Heart right ventricle (tissue), 16 donors: ENCODE results near the gene OBI1. TPM values are rescaled to one million over a fixed set of nuclear protein-coding genes. Genes with fewer than 3 reads are reported as not detected.
A peak's percentile ranks its signal among the peaks of the same experiment; 100 is the strongest.

Experiments used
- ATAC-seq, 8 donors: fragments of 200-7000 bp; cut with Tn5 transposase; one replicate each; pipeline ENCODE4 v1.9.1; 2020; ENCODE audit warnings: mild to moderate bottlenecking in 8 of 8, moderate library complexity in 8 of 8, moderate number of reproducible peaks in 1 of 8
- DNase-seq, 2 donors: peaks; one replicate each; pipeline ENCODE4 v3.0.0-alpha.2; 2020
- H3K27ac ChIP-seq, 10 donors: fragments of 200-600 bp; sonication (generic) in 2 of 10; one replicate each; pipeline versions ENCODE4 v1.5.0 to v1.8.0; 2020 to 2022; ENCODE audit warnings: mild to moderate bottlenecking in 3 of 10
- H3K27me3 ChIP-seq, 7 donors: fragments of 200-600 bp; one replicate each; pipeline ENCODE4 v1.8.0; 2021 to 2022; ENCODE audit warnings: mild to moderate bottlenecking in 2 of 7
- H3K36me3 ChIP-seq, 9 donors: fragments of 200-600 bp; sonication (generic) in 1 of 9; one replicate each; pipeline versions ENCODE4 v1.5.0 to v1.8.0; 2020 to 2022; ENCODE audit warnings: mild to moderate bottlenecking in 2 of 9
- H3K4me1 ChIP-seq, 9 donors: fragments of 200-600 bp; sonication (generic) in 1 of 9; one replicate each; pipeline versions ENCODE4 v1.5.0 to v1.8.0; 2020 to 2022; ENCODE audit warnings: mild to moderate bottlenecking in 4 of 9
- H3K4me3 ChIP-seq, 10 donors: fragments of 200-600 bp; sonication (generic) in 2 of 10; one replicate each; pipeline versions ENCODE4 v1.5.0 to v1.8.0; 2020 to 2022; ENCODE audit warnings: mild to moderate bottlenecking in 7 of 10, moderate library complexity in 2 of 10
- H3K9me3 ChIP-seq, 11 donors: fragments of 200-600 bp in 10 of 11; sonication (generic) in 2 of 11; one replicate each; pipeline versions ENCODE4 v1.5.0 to v1.8.0; 2013 to 2022; ENCODE audit warnings: mild to moderate bottlenecking in 2 of 11, control low read depth in 1 of 11, moderate library complexity in 1 of 11
- CTCF ChIP-seq, 9 donors: fragments of 200-600 bp; sonication (generic) in 2 of 9; IDR thresholded peaks; one replicate each; pipeline versions ENCODE4 v1.5.0 to v1.8.0; 2021 to 2022; ENCODE audit warnings: antibody characterized with exemption in 9 of 9, mild to moderate bottlenecking in 5 of 9, moderate library complexity in 1 of 9
- WGBS, 2 donors: extraction: QIAGEN DNeasy Blood & Tissue Kit; methylation state at CpG; one replicate each; pipeline ENCODE4 v1.1.7; 2013; ENCODE audit warnings: inconsistent platforms in 1 of 2; 5-methylcytosine and 5-hydroxymethylcytosine counted together
- intact Hi-C, 10 donors: fragments of 100-400 bp; cut with DNase I; formaldehyde crosslinking; loops; one replicate each; pipeline versions ENCODE4 v1.11.1 to v1.14.2; 2022
- polyA plus RNA-seq, 2 donors: library from polyadenylated mRNA; stranded (reverse); fragments of 200-250 nt; gene quantifications; one replicate each; pipeline ENCODE4 v1.2.3, GENCODE V29; 2013
- total RNA-seq, 10 donors: library from RNA; stranded (reverse); fragmentation: NEBNext Ultra II Directional in 3 of 10; extraction: Animal tissue kit (Norgen Biotek cat#: 25700) in 3 of 10; gene quantifications; one replicate each; pipeline versions ENCODE4 v1.2.1 to v1.2.4, GENCODE V29; 2021 to 2023
- donor health status: Arrhythmogenic right ventricular cardiomyopathy.
- donor health status: ischemic (EF 13 %, LVEDD 7.1; RV severe dilation, severe dysfunction).
- donor health status: healthy with polysubstance abuse.
- donor health status: DM: no; HTN: yes; CAD: no.
- donor health status: DM: no; HTN: no; CAD: no.
- donor health status: ischemic (EF 25% LVEDD 6.9; RV normal size, moderate dysfunction).
- donor health status: ischemic (EF 25% LVEDD 5.7; RV mildly dilated, moderate dysfunction).
- donor health status: healthy.
- donor health status: DM: yes; HTN: yes; CAD: no.
- donor health status: Ischemic cardiomyopathy.
- donor health status: ischemic (EF 35%, LVEDD 5.7; RV mildly dilated, moderate dysfunction).
- donor health status: nonischemic (EF 11% LVEDD 7.7; RV severe dilation, severe dysfunction).
- donor health status: DM: yes; HTN: yes; CAD: no.
- donor health status: PGD.
- donor health status: ischemic (EF 29% LVEDD 5.4; RV normal size, mild dysfunction).
- donor health status: nonischemic (EF 23%, LVEDD 6.1; RV moderate dilation, normal function).

The OBI1 gene
- total and polyA plus RNA-seq, 12 donors: 2.8 to 12.3 (median 9.3) TPM

DNA sequence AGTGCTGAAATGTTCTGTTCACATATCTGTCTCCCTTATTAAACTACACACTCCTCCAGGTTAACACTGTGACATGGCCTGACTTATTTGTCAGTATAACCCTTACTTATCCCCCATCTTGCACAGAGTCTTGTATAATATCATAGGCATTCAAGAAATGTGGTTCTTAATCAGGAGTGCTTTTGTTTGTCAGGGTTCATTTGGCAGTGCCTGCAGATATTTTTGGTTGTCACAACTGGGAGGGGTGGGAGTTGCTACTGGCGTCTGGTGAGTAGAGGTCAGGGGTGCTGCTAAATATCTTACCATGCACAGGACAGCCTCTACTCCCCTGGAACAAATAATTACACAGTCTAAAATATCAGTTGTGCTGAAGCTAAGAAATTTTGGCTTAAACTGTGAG lies 20.4 kb upstream of the OBI1 start:
- TF ChIP-seq CTCF (IDR thresholded peaks at IDR 0.05): no peak

DNA sequence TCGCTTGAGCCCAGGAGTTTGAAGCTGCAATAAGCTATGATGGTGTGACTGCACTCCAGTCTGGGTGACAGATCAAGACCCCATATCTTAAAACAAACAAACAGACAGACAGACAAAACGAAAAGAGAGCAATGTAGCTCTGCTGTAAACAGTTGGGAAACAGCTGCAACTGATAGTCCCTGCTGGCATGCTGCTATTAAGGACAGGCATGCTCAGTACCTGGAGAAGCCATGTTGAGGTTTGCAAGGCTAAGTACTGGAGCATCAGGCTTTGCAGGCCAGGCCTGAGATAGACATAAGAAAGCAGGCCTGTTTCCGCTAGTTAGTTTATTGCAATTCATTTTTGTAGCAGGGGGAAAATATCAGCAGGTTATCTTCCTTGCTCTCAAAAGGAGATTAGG lies 16.2 kb upstream of the OBI1 start:
- Histone ChIP-seq H3K4me1 (peaks cover 0 to 12% (median 6%) of the 10 kb centered on the region in 9 donors), H3K9me3 (no peaks in the 10 kb centered on the region), H3K27ac (no peak overlapping the region), H3K36me3 (no peaks in the 10 kb centered on the region), H3K27me3 (peaks cover 0 to 5% (median 0%) of the 10 kb centered on the region in 7 donors), H3K4me3 (no peak overlapping the region)
- DNase-seq (no peak), ATAC-seq (no peak)
- no peak for TF ChIP-seq CTCF (IDR thresholded peaks at IDR 0.05)
- intact Hi-C loops: no loop called here
- WGBS, 2 donors: 78 to 80% methylated on average over 3 of the region's 3 CpGs

More for the DNA sequence above, 20.4 kb upstream of the OBI1 start:
- no peaks in the 10 kb centered on the region for H3K36me3 ChIP-seq
- DNase-seq (peak in 1 of 2 donors; percentile 13), ATAC-seq (peak; percentile 71 to 97 (median 85))
- peaks cover 0 to 4% (median 0%) of the 10 kb centered on the region in 7 donors for H3K27me3 ChIP-seq
- H3K4me3 ChIP-seq: no peak overlapping the region
- H3K27ac ChIP-seq: peak overlapping the region in 5 of 10 donors; percentile 40 to 62 (median 52)
- 11 to 24% methylated on average over 1 of the region's 1 CpG for whole genome bisulfite sequencing, 2 donors
- peaks cover 0 to 8% (median 0%) of the 10 kb centered on the region in 11 donors for H3K9me3 ChIP-seq
- intact Hi-C loops: no loop called here
- H3K4me1 ChIP-seq: peaks cover 0 to 12% (median 6%) of the 10 kb centered on the region in 9 donors

- peaks cover 0 to 5% (median 0%) of the 10 kb centered on the region in 7 donors for H3K27me3 ChIP-seq
- H3K36me3 ChIP-seq: no peaks in the 10 kb centered on the region
- no peak overlapping the region for H3K27ac ChIP-seq
- intact Hi-C loops: loop anchor here in 1 of 10 donors (5.0 kb wide), 1 partner anchor 67 kb away; no protein-coding TSS in a partner anchor
- 55 to 61% methylated on average over 1 of the region's 1 CpG for WGBS, 2 donors
- no peak for TF ChIP-seq CTCF (IDR thresholded peaks at IDR 0.05)
- ATAC-seq (no peak), DNase-seq (no peak)
- H3K4me1 ChIP-seq: peaks cover 0 to 9% (median 4%) of the 10 kb centered on the region in 9 donors
- no peaks in the 10 kb centered on the region for H3K9me3 ChIP-seq
- H3K4me3 ChIP-seq: no peak overlapping the region
Observed at GRCh38 chr13:78674638-78675037, 15.7 kb upstream of the OBI1 start.

- H3K36me3 ChIP-seq: no peaks in the 10 kb centered on the region
- DNase-seq (no peak), ATAC-seq (no peak)
- no peak for TF ChIP-seq CTCF (IDR thresholded peaks at IDR 0.05)
- peaks cover 0 to 18% (median 12%) of the 10 kb centered on the region in 9 donors for H3K4me1 ChIP-seq
- 69 to 93% methylated on average over 2 of the region's 2 CpGs for WGBS, 2 donors
- no peaks in the 10 kb centered on the region for H3K9me3 ChIP-seq
- H3K27ac ChIP-seq: no peak overlapping the region
- no peak overlapping the region for H3K4me3 ChIP-seq
- intact Hi-C loops: no loop called here
- peaks cover 0 to 5% (median 0%) of the 10 kb centered on the region in 7 donors for H3K27me3 ChIP-seq
Observed at GRCh38 chr13:78662467-78662866, 3.5 kb upstream of the OBI1 start.
